SH-SY5Y (cell line): ENCODE data around the gene RAB9B.

Experiments
- GATA2 ChIP-seq: IDR thresholded peaks from 2 replicates; pipeline ENCODE4 v1.6.1; 2011; ENCODE audit warnings: mild to moderate bottlenecking, low read depth, low read length
- GATA3 ChIP-seq: IDR thresholded peaks from 2 replicates; pipeline ENCODE4 v1.6.1; 2011; ENCODE audit warnings: low read depth, mild to moderate bottlenecking, low read length, moderate library complexity

DNA sequence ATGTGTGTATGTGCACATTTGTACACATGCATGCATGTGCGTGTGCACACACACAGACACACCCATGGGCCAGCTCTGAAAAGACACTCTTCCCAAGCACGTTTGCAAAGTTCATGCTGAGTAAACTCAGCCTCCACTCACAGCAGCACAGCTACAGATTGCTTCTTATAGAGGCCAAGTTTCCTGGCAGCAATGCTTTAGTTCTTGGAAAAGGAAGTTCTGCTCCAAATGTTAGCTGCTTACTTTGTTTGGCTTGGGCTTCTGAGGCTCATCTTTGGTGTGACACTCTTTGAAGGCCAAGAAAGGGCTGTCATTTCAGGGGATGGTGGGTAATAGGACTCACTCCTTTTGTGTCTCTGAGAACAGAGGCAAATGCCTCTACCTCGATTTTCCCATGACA is 48.9 kb downstream of the RAB9B start:
- TF ChIP-seq GATA3 (no peak), GATA2 (no peak)
